SJSA1 (cell line): ENCODE measurements around the gene TRANK1. TPM values are rescaled to one million over a fixed set of nuclear protein-coding genes. Genes with fewer than 3 reads are reported as not detected.

Experiments
- DNase-seq, 2 experiments: peaks; one replicate each; pipeline ENCODE4 v3.0.0-alpha.2; 2015 to 2020; ENCODE audit warnings: low spot score in 2 of 2, low read depth in 1 of 2
- H3K27ac ChIP-seq: fragments of 250-450 bp; sonication (Bioruptor Pico); 2 replicates; pipeline ENCODE4 v1.5.1; 2020; ENCODE audit warnings: mild to moderate bottlenecking, moderate library complexity
- H3K27me3 ChIP-seq: fragments of 250-450 bp; sonication (Bioruptor Pico); replicated peaks from 2 replicates; pipeline ENCODE4 v1.5.1; 2020; ENCODE audit warnings: mild to moderate bottlenecking, moderate library complexity
- H3K36me3 ChIP-seq: fragments of 250-450 bp; sonication (Bioruptor Pico); 2 replicates; pipeline ENCODE4 v1.5.1; 2020; ENCODE audit warnings: mild to moderate bottlenecking
- H3K4me1 ChIP-seq: fragments of 250-450 bp; sonication (Bioruptor Pico); replicated peaks from 2 replicates; pipeline ENCODE4 v1.6.1; 2021; ENCODE audit warnings: mild to moderate bottlenecking
- H3K4me3 ChIP-seq: fragments of 250-450 bp; sonication (Bioruptor Pico); 2 replicates; pipeline ENCODE4 v1.5.1; 2020; ENCODE audit warnings: mild to moderate bottlenecking
- H3K9me3 ChIP-seq: fragments of 250-450 bp; sonication (Bioruptor Pico); replicated peaks from 2 replicates; pipeline ENCODE4 v1.5.1; 2020; ENCODE audit warnings: mild to moderate bottlenecking
- total RNA-seq: library from RNA; depleted of rRNA; stranded (reverse); fragments of >200 nt; shearing (Covaris generic); gene quantifications from 2 replicates; pipeline ENCODE4 v1.2.3, GENCODE V29; 2014

The TRANK1 gene
- total RNA-seq, 1 experiment from 2014 or later, result 2.4 TPM

DNA sequence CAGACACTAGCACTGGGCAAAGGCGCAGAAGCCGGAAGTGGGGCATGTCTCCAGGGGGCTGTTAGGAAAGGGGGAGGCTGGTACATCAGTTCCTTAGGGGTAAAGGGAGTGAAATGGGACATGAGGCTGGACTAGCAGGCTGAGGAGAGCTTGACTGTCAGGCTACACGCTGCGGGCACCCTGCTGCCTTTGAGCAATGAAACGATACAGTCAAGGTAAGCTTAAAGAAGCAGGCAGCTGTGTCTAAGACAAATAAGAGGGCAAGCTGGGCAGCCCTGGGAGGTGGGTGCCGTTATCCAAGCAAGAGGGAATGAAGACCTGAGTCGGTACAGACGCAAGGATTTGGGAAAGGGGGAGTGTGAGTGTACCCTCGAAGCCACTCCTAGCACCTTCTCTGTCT lies 129.5 kb downstream of the TRANK1 start:
- Histone ChIP-seq H3K27ac (no peak overlapping the region), H3K4me3 (no peak overlapping the region), H3K36me3 (no peaks in the 10 kb centered on the region), H3K9me3 (no peaks in the 10 kb centered on the region), H3K4me1 (no peaks in the 10 kb centered on the region), H3K27me3 (no peaks in the 10 kb centered on the region; the same call in 1 of the 2 replicates)
- DNase-seq, result no peak

DNA sequence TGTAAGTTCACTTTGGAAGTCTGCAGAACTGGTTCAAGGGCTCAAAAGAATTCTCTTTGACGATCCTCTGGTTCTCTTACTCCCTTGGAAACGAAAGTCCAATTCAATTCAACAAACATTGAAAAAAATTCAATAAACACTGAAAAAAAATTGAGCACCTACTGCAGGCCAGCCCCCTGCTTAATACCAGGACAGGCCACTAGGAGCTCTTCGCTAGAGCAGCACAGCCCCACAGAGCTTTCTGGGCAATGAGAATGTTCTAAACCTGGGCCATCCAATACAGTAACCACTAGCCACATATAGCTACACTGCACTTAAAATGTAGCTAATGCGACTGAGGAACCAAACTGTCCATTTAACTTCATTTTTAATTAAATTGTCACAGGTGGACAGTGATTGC lies 130.1 kb downstream of the TRANK1 start:
- Histone ChIP-seq H3K36me3 (no peaks in the 10 kb centered on the region), H3K27ac (no peak overlapping the region), H3K4me1 (no peaks in the 10 kb centered on the region), H3K27me3 (no peaks in the 10 kb centered on the region; the same call in 1 of the 2 replicates), H3K4me3 (no peak overlapping the region), H3K9me3 (no peaks in the 10 kb centered on the region)
- no peak for DNase-seq

DNA sequence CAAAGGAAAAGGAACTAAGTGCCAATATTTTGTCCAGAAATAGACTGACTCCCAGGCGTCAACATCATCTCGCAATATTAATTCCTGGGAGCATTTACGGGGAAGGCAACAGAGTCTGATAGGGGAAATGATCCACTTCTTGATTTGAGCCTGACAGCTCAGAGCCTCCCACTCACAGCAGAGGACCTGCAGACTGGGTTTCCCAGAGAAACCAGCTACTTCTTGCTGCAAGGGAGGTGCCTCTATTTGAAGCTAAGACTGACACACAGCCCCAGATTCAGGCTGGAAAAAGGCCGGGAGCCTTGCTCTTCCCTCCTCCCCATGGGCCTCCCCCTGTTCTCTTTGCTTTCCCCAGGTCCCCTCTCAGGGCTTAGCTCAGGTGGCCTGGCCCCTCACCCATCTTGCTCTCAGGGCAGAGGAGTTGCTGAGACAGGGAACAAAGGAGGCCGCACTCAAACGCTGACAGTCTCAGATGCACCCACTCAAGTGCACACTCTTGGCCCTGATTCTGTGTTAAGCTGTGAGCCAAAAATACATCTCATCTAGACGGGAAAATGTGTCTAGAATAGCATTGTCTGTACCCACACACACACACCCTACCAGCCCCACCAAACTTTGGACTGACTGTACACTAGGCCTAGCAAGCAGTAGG lies 130.7 kb downstream of the TRANK1 start:
- Histone ChIP-seq H3K36me3 (no peaks in the 10 kb centered on the region), H3K9me3 (no peaks in the 10 kb centered on the region), H3K4me1 (no peaks in the 10 kb centered on the region), H3K4me3 (no peak overlapping the region), H3K27me3 (no peaks in the 10 kb centered on the region), H3K27ac (no peak overlapping the region)
- no peak for DNase-seq

DNA sequence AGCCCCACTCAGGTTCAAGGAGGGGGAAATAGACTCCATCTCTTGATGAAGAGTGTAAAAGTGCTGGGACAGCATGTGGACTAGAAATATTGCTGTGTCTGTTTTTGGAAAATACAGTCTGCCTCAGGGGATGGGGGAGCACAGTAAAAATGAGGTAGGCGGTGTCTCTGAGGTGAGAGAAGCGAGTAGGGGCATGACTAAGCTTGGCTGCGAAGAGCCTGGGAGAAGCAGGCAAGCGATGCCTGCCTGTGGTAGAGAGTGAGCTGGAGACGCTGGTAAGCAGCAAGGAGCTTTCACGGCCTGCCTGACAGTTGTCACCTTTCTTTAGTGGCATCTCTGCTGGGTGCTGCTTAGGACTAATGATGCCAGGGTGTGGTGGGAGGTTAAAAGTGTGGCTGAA lies 131.5 kb downstream of the TRANK1 start:
- no peak overlapping the region for H3K27ac ChIP-seq
- H3K4me3 ChIP-seq, result no peak overlapping the region
- H3K36me3 ChIP-seq, result no peaks in the 10 kb centered on the region
- H3K27me3 ChIP-seq, result no peaks in the 10 kb centered on the region
- no peaks in the 10 kb centered on the region for H3K9me3 ChIP-seq
- no peak for DNase-seq
- no peaks in the 10 kb centered on the region for H3K4me1 ChIP-seq

DNA sequence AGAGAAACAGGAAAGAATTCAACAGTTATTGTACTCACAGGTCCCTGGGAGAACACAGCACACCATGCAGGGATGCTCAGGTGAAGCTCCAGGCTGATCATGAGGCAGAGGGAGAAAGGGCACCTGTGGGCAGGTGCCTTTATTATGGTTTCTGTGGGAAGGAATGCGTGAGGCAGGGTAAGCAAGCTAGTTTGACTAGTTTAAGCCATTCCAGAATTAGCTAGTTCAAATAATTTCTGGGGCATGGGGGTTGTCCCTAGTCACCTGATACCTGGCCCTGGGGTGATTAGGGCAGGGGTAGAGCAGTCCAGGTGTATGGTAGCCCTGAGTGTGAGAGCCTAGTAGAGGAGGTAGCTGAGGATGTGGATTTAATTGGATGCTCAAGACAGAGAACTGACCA lies 132.6 kb downstream of the TRANK1 start:
- no peaks in the 10 kb centered on the region for H3K36me3 ChIP-seq
- H3K9me3 ChIP-seq, result no peaks in the 10 kb centered on the region
- H3K4me1 ChIP-seq, result no peaks in the 10 kb centered on the region
- no peak for DNase-seq
- H3K27me3 ChIP-seq, result no peaks in the 10 kb centered on the region
- no peak overlapping the region for H3K27ac ChIP-seq
- H3K4me3 ChIP-seq, result no peak overlapping the region

DNA sequence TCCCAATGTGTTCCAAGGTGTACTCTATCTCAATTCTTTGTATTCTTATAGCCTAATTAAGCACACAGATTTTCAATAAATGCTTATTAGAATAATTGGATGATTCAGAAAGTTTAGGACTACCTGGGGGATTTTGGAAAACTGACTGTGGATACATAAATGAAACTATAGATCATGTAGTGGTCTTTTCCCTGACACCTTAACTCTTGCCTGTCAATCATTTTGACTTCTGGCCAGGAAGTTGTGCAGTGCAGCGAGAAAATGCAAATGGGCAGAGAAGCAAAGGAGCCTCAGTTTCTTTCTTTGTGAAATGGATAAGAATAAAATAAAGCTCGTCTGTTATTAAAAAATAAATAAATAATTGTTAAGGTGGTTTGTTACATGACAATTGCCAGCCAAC lies 133.1 kb downstream of the TRANK1 start:
- H3K27ac ChIP-seq, result no peak overlapping the region
- H3K27me3 ChIP-seq, result no peaks in the 10 kb centered on the region
- no peaks in the 10 kb centered on the region for H3K36me3 ChIP-seq
- H3K4me3 ChIP-seq, result no peak overlapping the region
- no peaks in the 10 kb centered on the region for H3K4me1 ChIP-seq
- no peak for DNase-seq
- H3K9me3 ChIP-seq, result no peaks in the 10 kb centered on the region

DNA sequence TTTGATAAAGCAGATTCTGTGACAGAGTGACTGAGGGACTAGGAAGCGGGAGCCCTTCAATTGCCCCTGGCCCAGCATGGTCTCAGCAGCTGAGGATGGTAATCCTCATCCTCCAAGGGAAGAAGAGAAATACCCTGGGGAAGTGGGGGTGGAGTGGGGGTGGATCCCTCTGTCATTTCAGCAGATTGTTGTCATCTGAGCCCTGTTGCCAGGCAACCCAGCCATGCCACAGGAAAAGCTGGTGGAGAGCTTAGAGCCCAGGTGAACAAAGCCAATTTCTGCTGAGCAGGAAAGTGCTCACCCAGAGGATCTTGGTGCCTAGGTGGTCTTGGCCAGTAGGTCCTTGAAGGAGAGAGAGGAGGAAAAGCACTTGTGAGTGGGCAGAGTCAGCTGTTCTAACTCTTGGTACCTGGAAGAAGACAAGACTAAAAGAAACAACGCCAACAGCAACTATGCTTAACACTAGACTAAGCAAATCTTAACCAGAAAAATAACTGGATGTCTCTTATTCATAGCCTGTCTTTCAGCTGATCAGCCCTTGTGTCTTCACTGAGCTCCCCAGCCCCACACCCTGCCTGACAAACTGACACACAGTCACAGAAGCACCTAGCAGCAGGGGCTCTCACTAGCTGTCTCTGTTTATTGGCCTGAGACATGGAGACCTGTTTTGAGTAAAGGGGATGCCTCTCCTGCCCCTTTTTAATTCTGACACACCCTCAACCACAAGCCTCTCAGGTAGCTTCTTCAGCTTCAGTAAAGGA lies 140.4 kb downstream of the TRANK1 start:
- Histone ChIP-seq H3K9me3 (no peaks in the 10 kb centered on the region), H3K27me3 (no peaks in the 10 kb centered on the region), H3K27ac (no peak overlapping the region), H3K4me3 (no peak overlapping the region), H3K4me1 (no peaks in the 10 kb centered on the region), H3K36me3 (no peaks in the 10 kb centered on the region)
- no peak for DNase-seq

DNA sequence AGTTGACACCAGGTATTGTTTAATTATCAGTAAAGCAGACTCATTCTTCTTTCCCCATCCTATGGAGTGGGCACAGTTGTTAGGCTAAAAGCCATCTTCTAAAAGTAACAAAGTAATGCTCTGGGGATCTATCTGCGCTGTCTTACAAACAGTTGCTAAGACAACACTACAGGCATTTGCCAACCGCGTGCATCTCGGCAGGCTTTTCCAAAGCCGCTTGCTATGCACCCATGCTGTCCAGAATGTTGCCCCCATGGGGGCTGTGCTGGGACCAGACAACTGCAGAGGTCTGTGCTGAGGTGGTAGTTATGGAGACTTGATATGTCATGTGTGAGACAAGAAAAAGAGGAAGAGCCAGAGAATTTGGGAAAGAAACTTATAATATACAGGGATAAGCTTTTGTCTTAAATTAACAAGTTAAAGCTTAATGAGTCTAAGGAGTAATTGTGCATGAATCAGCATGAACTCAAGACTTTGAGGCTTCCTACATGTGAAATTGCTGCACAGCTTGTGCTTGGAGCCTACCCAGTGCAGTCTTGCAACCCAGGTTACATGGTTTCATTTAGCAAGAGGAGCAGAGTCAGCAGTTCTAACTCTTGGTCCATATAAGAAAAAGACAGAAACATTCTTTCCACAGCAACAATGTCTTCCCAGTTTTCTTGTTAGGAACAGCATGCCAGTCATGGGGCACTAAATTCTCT lies 141.6 kb downstream of the TRANK1 start:
- Histone ChIP-seq H3K36me3 (no peaks in the 10 kb centered on the region), H3K27ac (no peak overlapping the region), H3K4me1 (no peaks in the 10 kb centered on the region), H3K27me3 (no peaks in the 10 kb centered on the region), H3K9me3 (no peaks in the 10 kb centered on the region), H3K4me3 (no peak overlapping the region)
- DNase-seq, result no peak

DNA sequence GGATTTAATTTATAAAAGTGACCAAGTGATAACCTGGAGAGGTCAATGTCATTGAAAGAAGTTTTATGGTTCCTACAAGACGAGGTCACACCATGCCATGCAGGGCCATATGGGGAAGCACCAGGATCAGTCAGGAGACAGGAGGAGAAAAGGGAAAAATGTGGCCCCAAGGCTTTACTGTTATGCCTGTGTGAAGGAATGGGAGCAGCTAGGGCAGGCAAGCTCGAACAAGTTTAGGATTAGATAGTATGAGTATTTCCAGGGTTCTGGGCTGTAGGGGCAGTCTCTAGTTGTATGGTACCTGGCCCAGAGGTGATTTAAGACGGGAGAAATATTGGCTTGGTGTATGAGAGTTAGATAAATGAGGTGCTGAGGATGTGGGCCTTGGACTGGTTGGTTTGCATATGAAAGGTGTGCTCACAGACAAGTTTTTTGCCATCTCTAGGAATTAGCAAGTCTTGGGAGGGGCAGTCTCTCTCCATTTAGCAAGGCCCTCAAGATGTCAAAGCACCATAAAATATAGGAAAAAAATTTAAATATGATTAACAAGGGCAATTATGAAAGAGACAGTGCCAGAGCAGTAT lies 144.2 kb downstream of the TRANK1 start:
- H3K4me1 ChIP-seq, result no peaks in the 10 kb centered on the region
- H3K27me3 ChIP-seq, result no peaks in the 10 kb centered on the region; the same call in 1 of the 2 replicates
- H3K9me3 ChIP-seq, result no peaks in the 10 kb centered on the region
- H3K27ac ChIP-seq, result no peak overlapping the region
- H3K36me3 ChIP-seq, result no peaks in the 10 kb centered on the region
- H3K4me3 ChIP-seq, result no peak overlapping the region
- DNase-seq, result no peak

DNA sequence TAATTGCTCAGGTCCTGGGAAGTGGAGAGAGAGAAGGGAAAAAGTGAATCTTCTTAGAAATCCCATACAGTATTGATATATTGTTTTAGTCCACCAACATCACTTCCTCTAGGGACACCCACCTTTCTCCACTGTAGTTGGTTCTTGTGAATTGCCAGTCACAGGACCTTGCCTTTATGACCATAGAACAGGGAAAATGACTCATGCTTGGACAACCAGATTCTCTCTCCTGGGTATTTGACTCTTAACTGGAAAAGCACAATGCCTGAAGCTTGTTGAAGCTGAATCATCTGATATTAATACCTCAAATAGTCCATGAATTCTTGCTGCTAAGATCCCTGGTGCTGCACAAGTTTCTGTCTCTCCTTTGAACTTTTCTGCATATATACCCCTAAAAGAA lies 148.0 kb downstream of the TRANK1 start:
- H3K27me3 ChIP-seq, result peaks cover 4% of the 10 kb centered on the region; the same call in 1 of the 2 replicates
- no peaks in the 10 kb centered on the region for H3K4me1 ChIP-seq
- no peak for DNase-seq
- H3K27ac ChIP-seq, result no peak overlapping the region
- no peaks in the 10 kb centered on the region for H3K9me3 ChIP-seq
- H3K36me3 ChIP-seq, result no peaks in the 10 kb centered on the region
- no peak overlapping the region for H3K4me3 ChIP-seq

DNA sequence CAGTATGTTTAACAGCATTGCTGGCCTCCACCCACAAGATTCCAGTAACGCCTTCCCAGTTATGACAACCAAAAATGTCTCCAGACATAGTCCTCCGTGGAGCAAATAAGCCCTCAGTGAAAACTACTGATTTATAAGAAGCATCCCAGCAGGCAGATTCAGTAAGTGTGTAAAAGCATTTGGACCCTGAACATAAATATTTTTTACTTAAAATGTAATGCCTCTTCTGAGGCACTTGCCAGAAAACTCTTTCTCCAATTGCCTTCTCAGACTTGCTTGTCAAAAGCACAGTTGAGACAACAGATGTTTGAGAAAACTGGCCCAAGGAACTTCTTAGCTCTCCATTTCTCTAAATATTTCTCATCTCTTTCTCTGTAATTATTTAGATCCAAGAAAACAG lies 148.7 kb downstream of the TRANK1 start:
- Histone ChIP-seq H3K27me3 (peaks cover 5% of the 10 kb centered on the region; the same call in 1 of the 2 replicates), H3K36me3 (no peaks in the 10 kb centered on the region), H3K27ac (no peak overlapping the region), H3K4me1 (no peaks in the 10 kb centered on the region), H3K9me3 (no peaks in the 10 kb centered on the region), H3K4me3 (no peak overlapping the region)
- no peak for DNase-seq

DNA sequence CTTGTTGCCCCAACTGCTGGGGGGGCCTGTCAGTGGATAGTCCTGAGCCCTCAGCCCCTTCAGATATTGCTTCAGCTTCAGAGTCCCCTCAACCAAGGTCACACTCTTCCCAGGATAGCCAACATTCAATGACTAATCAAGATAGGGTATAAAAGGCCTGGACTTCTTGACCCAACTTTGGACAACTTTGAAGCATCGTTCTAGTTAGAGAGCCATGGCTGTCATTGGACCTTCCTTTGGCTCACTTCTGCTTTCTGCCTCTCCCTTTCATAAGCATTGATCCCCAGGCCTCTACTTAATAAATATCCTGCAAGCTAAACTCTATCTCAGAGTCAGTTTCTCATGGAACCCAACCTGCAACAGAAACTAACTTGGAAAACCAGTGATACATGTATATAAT lies 149.2 kb downstream of the TRANK1 start:
- Histone ChIP-seq H3K4me3 (no peak overlapping the region), H3K27ac (no peak overlapping the region), H3K27me3 (peaks cover 5% of the 10 kb centered on the region; the same call in 1 of the 2 replicates), H3K9me3 (no peaks in the 10 kb centered on the region), H3K36me3 (no peaks in the 10 kb centered on the region), H3K4me1 (no peaks in the 10 kb centered on the region)
- no peak for DNase-seq

DNA sequence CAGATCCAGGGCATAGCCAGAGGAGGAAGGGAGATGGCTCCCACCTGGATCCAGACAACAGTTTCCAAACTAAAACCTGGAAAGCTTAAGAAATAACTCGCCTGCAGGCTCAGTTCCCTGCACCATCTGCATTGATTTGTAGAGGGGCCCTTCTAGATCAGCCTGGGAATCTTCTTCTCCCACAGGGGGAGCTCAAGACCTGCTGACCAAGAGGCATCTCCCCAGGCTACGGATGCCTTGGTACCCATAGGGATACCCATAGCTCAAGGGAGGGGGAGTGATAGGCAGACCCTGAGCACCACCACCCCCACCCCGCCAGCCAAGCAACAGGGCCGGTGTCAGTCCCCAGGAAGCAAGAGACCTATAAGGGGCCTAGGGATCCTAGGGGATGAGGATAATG lies 152.5 kb downstream of the TRANK1 start:
- H3K9me3 ChIP-seq, result no peaks in the 10 kb centered on the region
- no peaks in the 10 kb centered on the region for H3K36me3 ChIP-seq
- no peaks in the 10 kb centered on the region for H3K4me1 ChIP-seq
- H3K27ac ChIP-seq, result no peak overlapping the region
- peaks cover 5% of the 10 kb centered on the region; the same call in 1 of the 2 replicates for H3K27me3 ChIP-seq
- no peak overlapping the region for H3K4me3 ChIP-seq
- DNase-seq, result peak in 1 of 2 experiments; percentile 2

DNA sequence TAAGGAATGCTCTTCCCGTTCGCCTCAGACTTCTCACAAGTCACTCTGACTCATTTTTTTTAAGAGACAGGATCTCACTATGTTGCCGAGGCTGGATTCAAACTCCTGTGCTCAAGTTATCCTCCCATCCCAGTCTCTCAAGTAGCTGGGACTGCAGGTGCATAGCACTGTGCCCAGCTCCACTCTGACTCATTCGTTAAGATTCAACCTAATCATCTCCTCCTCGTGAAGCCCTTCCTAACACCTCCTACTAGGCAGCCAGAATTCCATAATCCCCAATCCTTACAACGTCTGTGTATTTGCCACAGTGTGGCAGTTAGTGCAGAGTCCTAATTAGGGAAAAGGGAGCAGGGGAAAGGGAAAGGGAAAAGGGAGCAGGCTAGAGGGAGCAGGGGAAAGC lies 154.1 kb downstream of the TRANK1 start:
- H3K4me1 ChIP-seq, result no peaks in the 10 kb centered on the region

More for the DNA sequence above, 154.1 kb downstream of the TRANK1 start:
- Histone ChIP-seq H3K27me3 (0 out of 2 replicates have a peak, but pooled peaks cover 5% of the 10 kb centered on the region), H3K4me3 (no peak overlapping the region), H3K27ac (no peak overlapping the region), H3K9me3 (no peaks in the 10 kb centered on the region), H3K36me3 (no peaks in the 10 kb centered on the region)
- no peak for DNase-seq
